GM12872 (cell line): ENCODE data around the gene SPAG9.

Experiments used
- TF ChIP-seq, protein P1 (sequence below): IDR thresholded peaks from 3 replicates; pipeline ENCODE4 v1.5.1; 2011; ENCODE audit warnings: low read depth, mild to moderate bottlenecking, low read length, moderate library complexity; ENCODE audit not compliant: insufficient read depth

The SPAG9 gene

DNA sequence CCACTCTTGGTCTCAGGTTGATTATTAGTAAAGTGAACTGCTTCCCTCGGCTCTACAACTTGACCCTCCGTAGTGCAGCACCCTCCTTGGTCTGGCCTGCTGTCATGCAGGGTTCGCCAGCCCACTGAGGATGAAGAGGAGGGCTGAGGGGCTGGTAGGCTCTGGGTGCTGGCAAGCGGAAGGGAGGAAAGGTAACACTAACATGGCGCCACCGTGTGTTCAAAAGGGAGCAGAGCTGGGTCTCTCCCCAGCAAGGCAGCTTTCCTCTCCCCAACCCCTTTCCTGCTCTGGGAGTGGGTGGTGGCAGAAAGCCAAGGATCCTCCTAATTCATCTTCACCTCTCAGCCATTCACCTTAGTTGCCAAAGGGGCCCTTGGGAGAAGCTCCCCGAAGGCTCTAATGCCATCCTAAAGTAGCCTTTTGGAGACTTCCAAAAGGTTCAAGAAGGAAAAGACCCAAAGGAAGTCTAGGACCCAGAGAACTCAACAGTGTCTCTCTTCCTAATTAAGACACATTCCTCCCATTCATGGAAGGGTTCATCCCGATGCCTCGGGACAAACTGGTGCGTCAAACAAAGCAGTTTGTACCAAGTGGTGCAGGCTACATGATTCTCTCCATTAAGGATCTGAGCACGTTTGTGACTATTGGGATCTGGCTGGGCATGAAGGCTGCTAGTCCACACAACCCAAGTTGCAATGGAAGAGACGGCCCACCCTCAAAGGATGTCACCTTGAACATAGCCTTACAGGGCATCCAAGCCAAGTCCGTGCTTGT lies 163.7 kb downstream of the SPAG9 start:
- TF ChIP-seq, protein P1, sequence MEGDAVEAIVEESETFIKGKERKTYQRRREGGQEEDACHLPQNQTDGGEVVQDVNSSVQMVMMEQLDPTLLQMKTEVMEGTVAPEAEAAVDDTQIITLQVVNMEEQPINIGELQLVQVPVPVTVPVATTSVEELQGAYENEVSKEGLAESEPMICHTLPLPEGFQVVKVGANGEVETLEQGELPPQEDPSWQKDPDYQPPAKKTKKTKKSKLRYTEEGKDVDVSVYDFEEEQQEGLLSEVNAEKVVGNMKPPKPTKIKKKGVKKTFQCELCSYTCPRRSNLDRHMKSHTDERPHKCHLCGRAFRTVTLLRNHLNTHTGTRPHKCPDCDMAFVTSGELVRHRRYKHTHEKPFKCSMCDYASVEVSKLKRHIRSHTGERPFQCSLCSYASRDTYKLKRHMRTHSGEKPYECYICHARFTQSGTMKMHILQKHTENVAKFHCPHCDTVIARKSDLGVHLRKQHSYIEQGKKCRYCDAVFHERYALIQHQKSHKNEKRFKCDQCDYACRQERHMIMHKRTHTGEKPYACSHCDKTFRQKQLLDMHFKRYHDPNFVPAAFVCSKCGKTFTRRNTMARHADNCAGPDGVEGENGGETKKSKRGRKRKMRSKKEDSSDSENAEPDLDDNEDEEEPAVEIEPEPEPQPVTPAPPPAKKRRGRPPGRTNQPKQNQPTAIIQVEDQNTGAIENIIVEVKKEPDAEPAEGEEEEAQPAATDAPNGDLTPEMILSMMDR = peak; percentile 92

GRCh38 chr17:50956409-50956749 lies 164.3 kb downstream of the SPAG9 start:
- TF ChIP-seq, protein P1 = no peak

GRCh38 chr17:50955667-50956120 lies 165.0 kb downstream of the SPAG9 start:
- TF ChIP-seq, protein P1 = no peak

- TF ChIP-seq, protein P1 = no peak
Observed at GRCh38 chr17:50955160-50955559, 165.5 kb downstream of the SPAG9 start.

GRCh38 chr17:50954641-50955121 lies 166.0 kb downstream of the SPAG9 start:
- TF ChIP-seq, protein P1 = no peak

- TF ChIP-seq, protein P1 = no peak
Observed at GRCh38 chr17:50953831-50954601, 166.7 kb downstream of the SPAG9 start.

- TF ChIP-seq, protein P1 = no peak
Observed at GRCh38 chr17:50953518-50953830, 167.2 kb downstream of the SPAG9 start.
